HEK293 (cell line): ENCODE results near the gene HDHD3.

ENCODE experiments used
- CTCF ChIA-PET: fragments of 350-600 bp; formaldehyde crosslinking; extraction: SDS; loops from one replicate; lab custom pipeline; 2021; ENCODE audit warnings: antibody characterized with exemption; lab: Yijun Ruan, JAX
- POLR2A ChIA-PET: fragments of 300-600 bp; formaldehyde crosslinking; extraction: SDS; loops from one replicate; lab custom pipeline; 2020; ENCODE audit warnings: antibody characterized with exemption, inconsistent platforms; lab: Yijun Ruan, JAX
- H3K27ac ChIP-seq: fragments of 200-500 bp; sonication (Bioruptor generic); 2 replicates; pipeline ENCODE4 v1.5.1; 2014; ENCODE audit warnings: low read depth, low read length, control low read depth, inconsistent platforms; ENCODE audit errors: extremely low read depth
- H3K36me3 ChIP-seq, 2 experiments: fragments of 200-500 bp in 1 of 2; sonication (Bioruptor generic) in 1 of 2; 1 replicate in 1 of 2; 2 replicates in 1 of 2; pipeline ENCODE4 v1.5.1; 2014 to 2017; ENCODE audit warnings: inconsistent platforms in 2 of 2, low read length in 2 of 2; ENCODE audit not compliant: control insufficient read depth in 2 of 2, insufficient read depth in 1 of 2
- H3K4me1 ChIP-seq: fragments of 200-500 bp; sonication (Bioruptor generic); 2 replicates; pipeline ENCODE4 v1.5.1; 2014; ENCODE audit warnings: mild to moderate bottlenecking, low read length, inconsistent platforms; ENCODE audit not compliant: control insufficient read depth, insufficient read depth
- H3K4me3 ChIP-seq: 2 replicates; pipeline ENCODE4 v1.5.1; 2011; ENCODE audit warnings: low read depth, mild to moderate bottlenecking, control low read depth, low read length, moderate library complexity
- H3K9me3 ChIP-seq: fragments of 200-500 bp; sonication (Bioruptor generic); 2 replicates; pipeline ENCODE4 v1.5.1; 2014; ENCODE audit warnings: low read depth, low read length, inconsistent platforms; ENCODE audit not compliant: control insufficient read depth, insufficient read depth
- GLI2 ChIP-seq: fragments of 450-650 bp; formaldehyde crosslinking; IDR thresholded peaks from 2 replicates; pipeline ENCODE4; 2017; ENCODE audit warnings: missing biosample characterization, missing genetic modification characterization, low read depth, borderline replicate concordance
- IKZF3 ChIP-seq: fragments of 450-650 bp; IDR thresholded peaks from 2 replicates; pipeline ENCODE4 v1.5.0; 2018; ENCODE audit warnings: missing biosample characterization, mild to moderate bottlenecking, missing genetic modification characterization, moderate library complexity
- ZFHX2 ChIP-seq: fragments of 450-650 bp; formaldehyde crosslinking; conservative IDR thresholded peaks from 2 replicates; pipeline ENCODE4 v1.5.1; 2016; ENCODE audit warnings: missing biosample characterization, missing genetic modification characterization
- ZNF148 ChIP-seq: fragments of 450-650 bp; formaldehyde crosslinking; IDR thresholded peaks from 2 replicates; pipeline ENCODE4 v1.5.0; 2017; ENCODE audit warnings: missing biosample characterization, missing genetic modification characterization, borderline replicate concordance
- ZNF26 ChIP-seq: fragments of 450-650 bp; formaldehyde crosslinking; IDR thresholded peaks from 2 replicates; pipeline ENCODE4 v1.5.1; 2016; ENCODE audit warnings: missing biosample characterization, missing genetic modification characterization
- ZNF292 ChIP-seq: fragments of 450-650 bp; formaldehyde crosslinking; IDR thresholded peaks from 2 replicates; pipeline ENCODE4 v1.5.1; 2016; ENCODE audit warnings: low read depth, missing biosample characterization, missing genetic modification characterization, borderline replicate concordance
- ZNF354C ChIP-seq: fragments of 450-650 bp; formaldehyde crosslinking; IDR thresholded peaks from 2 replicates; pipeline ENCODE4 v1.5.1; 2016; ENCODE audit warnings: missing biosample characterization, missing genetic modification characterization, low read depth, borderline replicate concordance
- ZNF362 ChIP-seq: fragments of 450-650 bp; formaldehyde crosslinking; IDR thresholded peaks from 2 replicates; pipeline ENCODE4 v1.5.1; 2016; ENCODE audit warnings: missing biosample characterization, missing genetic modification characterization
- ZNF398 ChIP-seq: fragments of 450-650 bp; formaldehyde crosslinking; IDR thresholded peaks from 2 replicates; pipeline ENCODE4 v1.5.1; 2017; ENCODE audit warnings: missing biosample characterization, missing genetic modification characterization
- ZNF433 ChIP-seq: fragments of 450-650 bp; formaldehyde crosslinking; IDR thresholded peaks from 2 replicates; pipeline ENCODE4 v1.5.1; 2016; ENCODE audit warnings: missing biosample characterization, missing genetic modification characterization, low read depth
- ZNF449 ChIP-seq: fragments of 450-650 bp; formaldehyde crosslinking; IDR thresholded peaks from 2 replicates; pipeline ENCODE4 v1.5.1; 2017; ENCODE audit warnings: missing biosample characterization, mild to moderate bottlenecking, missing genetic modification characterization, moderate library complexity
- ZNF658 ChIP-seq: fragments of 450-650 bp; formaldehyde crosslinking; IDR thresholded peaks from 2 replicates; pipeline ENCODE4; 2016; ENCODE audit warnings: missing biosample characterization, missing genetic modification characterization
- ZNF664 ChIP-seq: fragments of 450-650 bp; formaldehyde crosslinking; IDR thresholded peaks from 2 replicates; pipeline ENCODE4 v1.5.1; 2016; ENCODE audit warnings: missing biosample characterization, missing genetic modification characterization
- ZNF677 ChIP-seq: fragments of 450-650 bp; IDR thresholded peaks from 2 replicates; pipeline ENCODE4 v1.5.0; 2018; ENCODE audit warnings: missing biosample characterization, mild to moderate bottlenecking, missing genetic modification characterization, moderate library complexity

Gene HDHD3

GRCh38 chr9:113376634-113377567, at the start of gene HDHD3 (continued):
- TF ChIP-seq ZNF26 (tag by site-specific recombination): no peak
- no peak for TF ChIP-seq ZNF354C (tag by site-specific recombination)
- TF ChIP-seq ZNF362 (tag by site-specific recombination): no peak
- peak; percentile 77 for TF ChIP-seq ZFHX2 (tag by site-specific recombination)
- no peak for TF ChIP-seq ZNF292 (tag by site-specific recombination)
- no peak for TF ChIP-seq GLI2 (tag by site-specific recombination)
- TF ChIP-seq, all 188 proteins: peak for 39

- Histone ChIP-seq H3K9me3 (no peaks in the 10 kb centered on the region), H3K4me1 (no peaks in the 10 kb centered on the region), H3K36me3 (no peaks in the 10 kb centered on the region), H3K27ac (no peak overlapping the region), H3K4me3 (no peak overlapping the region)
- POLR2A ChIA-PET: no interaction called here
- CTCF ChIA-PET: interaction anchor here (0.6 to 1.1 kb wide), 2 partner anchors 135 to 164 kb away, joined by 3 read pairs; no protein-coding TSS in a partner anchor
- TF ChIP-seq ZNF677 (tag by site-specific recombination): no peak
- TF ChIP-seq ZNF664 (tag by site-specific recombination): no peak
- no peak for TF ChIP-seq ZNF398 (tag by site-specific recombination)
- no peak for TF ChIP-seq ZNF658 (tag by site-specific recombination)
- no peak for TF ChIP-seq ZNF148 (tag by site-specific recombination)
- no peak for TF ChIP-seq ZNF433
- TF ChIP-seq ZNF449 (tag by site-specific recombination): no peak
- no peak for TF ChIP-seq IKZF3 (tag by site-specific recombination)
Observed at GRCh38 chr9:113425072-113425471, 48.3 kb upstream of the HDHD3 start.
